Superior temporal gyrus (tissue), 1 donor: ENCODE data around the gene HCRTR1.

ENCODE experiments used
- DNase-seq: peaks from one replicate; pipeline ENCODE4 v3.0.0-alpha.2; 2016; ENCODE audit errors: extremely low spot score

Gene HCRTR1

DNA sequence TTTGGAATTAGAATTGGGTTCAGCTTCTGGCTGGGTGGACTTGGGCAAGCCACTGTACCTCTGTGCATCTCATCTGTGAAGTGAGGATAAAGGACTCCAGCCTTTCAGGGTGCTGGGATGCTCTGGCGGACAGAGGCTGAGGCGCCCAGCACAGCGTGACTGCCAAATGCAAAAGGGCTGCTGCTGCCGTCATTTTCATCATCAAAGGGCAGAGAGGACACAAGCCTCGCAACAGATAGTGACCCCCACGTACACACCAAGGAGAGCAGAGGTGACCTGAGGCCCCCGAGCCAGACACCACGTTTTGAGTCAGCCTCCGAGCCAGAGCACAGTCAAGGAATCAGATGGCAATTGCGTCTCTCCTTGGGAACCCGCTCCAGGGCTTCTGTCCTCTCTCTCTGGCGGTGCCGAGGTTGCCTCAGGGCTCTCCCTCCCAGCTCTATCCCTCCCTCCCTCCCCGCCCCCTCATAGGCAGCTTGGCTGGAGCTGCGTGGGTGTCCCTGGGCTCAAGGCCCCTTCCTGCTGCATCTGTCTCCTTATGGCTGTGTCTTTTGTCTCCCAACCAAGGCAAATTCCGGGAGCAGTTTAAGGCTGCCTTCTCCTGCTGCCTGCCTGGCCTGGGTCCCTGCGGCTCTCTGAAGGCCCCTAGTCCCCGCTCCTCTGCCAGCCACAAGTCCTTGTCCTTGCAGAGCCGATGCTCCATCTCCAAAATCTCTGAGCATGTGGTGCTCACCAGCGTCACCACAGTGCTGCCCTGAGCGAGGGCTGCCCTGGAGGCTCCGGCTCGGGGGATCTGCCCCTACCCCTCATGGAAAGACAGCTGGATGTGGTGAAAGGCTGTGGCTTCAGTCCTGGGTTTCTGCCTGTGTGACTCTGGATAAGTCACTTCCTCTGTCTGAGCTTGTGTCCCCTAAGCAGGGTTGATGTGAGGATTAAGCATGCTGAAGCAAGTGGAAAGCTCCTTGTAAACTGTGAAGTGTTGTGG lies 9.0 kb downstream of the HCRTR1 start:
- DNase-seq: no peak

- DNase-seq: no peak
Measured at GRCh38 chr1:31627301-31627929, 9.9 kb downstream of the HCRTR1 start.

GRCh38 chr1:31627930-31628559 lies 10.6 kb downstream of the HCRTR1 start:
- peak; percentile 38 for DNase-seq

DNA sequence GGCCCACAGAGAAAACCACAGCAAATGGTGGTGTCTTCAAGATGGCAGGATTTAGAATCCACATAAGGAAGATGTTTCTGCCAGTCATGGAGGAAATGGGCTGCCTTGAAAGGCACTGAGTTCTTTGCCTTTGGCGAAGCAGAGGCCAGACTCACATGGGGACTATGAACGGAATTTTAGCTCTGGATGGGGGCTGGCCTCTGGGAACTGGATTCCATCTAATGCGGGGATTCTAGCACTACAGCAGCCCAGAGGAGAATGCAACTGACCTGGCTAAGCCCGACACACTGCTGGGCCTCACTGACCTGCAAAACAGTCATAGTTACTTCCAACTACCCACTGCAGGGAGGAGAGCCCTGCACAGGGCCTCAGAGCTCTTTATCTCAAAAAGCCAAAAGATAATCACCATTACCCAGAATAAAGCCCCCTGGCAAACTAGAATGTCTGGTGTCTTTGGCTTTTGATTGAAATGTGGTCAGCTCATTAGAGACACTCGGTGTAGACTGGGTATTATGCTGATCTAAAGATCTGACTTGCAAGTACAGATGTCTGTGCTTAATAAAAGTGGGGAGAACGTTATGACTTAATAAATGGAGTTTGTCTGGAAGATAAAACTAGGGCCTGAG lies 11.6 kb downstream of the HCRTR1 start:
- no peak for DNase-seq

GRCh38 chr1:31632649-31633048 lies 15.2 kb downstream of the HCRTR1 start:
- DNase-seq: no peak

- no peak for DNase-seq
Measured at GRCh38 chr1:31633117-31633516, 15.6 kb downstream of the HCRTR1 start.

DNA sequence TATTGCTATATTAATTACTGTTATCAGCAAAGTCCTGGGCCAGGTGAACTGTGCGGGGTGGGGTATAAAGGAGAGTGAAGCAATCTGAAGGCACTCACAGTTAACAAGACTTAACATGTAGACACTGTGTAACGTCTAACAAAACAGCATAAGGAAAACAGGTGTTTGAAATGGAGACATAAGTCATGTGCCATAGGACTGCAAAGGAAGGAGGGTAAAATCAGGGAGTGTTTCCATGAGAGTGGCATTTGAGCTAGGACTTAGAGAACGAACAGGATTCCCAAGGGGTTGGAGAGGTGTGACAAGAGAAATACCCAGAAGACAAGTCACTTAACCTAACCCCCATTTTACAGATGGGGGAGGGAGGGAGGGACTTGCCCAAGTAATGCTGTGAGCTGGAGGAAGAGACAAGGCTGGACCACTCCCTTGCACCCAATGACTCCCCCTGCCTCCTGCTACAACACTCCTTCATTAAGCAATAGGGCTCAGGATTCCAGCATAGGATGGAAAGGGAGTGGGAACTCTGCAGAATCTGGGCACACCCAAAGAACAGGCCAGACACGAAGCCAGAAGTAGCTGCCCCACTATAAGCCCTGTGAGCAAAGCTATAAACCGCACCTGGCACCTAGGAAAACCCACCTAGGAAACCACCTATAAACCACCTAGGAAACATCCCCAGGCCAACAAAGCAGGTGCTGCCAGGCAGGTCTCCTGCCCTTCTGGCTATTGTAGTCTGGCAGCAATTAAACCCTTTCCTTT lies 20.6 kb downstream of the HCRTR1 start:
- no peak for DNase-seq

GRCh38 chr1:31639543-31639942 lies 22.1 kb downstream of the HCRTR1 start:
- DNase-seq: no peak

DNA sequence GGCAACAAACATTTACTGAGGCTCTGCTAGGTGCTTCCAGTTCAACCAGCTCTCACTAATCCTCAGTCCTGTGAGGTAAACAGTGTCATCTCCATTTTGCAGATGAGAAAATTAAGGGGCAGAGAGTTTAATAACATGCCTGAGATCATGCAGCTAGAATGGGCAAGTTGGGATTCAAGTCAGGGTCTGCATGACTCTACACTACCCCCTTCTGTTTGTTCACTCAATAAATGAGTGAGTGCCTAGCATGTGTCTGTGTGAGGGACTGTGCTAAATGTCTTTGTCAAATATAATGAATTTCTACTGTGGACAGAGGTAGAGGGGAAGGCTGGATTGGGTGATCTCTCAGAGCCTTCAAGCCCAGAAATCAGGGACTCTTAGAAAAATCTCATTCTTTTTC lies 22.7 kb downstream of the HCRTR1 start:
- no peak for DNase-seq

DNA sequence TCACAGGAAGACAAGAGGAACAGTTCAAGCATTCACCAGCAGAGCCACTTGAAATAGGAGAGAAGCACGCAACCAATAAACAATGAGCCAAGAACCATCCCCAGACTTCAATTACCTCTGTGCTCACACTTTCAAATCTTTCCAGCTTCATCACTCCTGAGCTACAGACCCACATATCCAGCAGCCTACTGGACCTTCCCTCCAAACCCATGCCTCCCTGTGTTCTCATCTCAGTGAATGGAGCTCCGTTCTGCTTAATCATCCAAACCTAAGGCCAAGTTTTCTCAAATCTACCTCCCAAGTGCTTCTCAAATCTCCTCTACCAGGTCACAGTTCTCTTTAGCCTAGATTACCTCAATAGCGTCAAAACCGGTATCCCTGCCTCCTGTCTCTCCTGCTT lies 23.5 kb downstream of the HCRTR1 start:
- no peak for DNase-seq

DNA sequence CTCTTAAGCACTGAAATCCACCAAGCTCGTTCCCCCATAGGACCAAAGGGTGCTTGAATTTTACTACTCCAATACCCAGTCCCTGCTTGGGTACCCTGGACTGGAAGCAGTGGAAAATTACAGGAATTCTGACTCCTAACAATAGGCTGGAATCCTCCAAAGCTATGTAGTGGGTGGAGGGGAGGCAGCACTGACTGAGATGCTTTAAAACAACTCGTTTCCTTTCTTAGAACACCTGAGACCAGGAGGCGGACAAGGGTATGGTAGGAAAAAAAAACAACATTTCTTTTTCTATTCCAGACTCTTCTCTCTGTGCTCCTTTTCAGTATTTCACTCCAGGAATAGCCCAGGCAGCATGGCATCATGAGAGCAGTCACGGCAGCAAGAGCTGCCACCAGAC lies 24.9 kb downstream of the HCRTR1 start:
- DNase-seq: no peak

GRCh38 chr1:31642897-31643296 lies 25.4 kb downstream of the HCRTR1 start:
- no peak for DNase-seq

DNA sequence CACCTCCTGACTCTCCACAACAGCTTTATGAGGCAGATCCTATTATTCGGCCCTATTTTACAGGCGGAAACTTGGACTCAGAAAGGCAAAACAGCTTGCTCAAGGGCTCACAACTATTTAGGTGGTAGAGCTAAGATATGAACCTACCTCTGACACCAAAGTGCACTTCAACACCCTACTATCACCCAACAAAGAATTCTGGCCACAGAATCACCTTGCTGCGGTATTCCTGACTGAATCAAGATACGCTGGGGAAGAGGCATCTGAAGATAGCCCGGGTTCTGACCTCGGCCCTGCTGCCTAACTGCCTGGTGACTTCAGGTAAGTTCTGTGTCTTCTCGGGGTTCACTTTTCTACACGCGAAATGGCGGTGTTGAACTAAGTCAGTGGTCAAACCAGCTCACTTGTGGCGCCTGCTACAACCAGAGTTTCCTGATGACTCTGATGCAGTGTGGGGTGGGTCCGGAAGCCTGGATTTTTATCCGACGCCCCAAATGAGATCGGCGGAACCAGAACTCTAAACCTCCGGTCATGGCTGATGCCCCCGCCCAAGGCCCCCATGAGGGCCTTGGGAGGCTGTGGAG lies 26.6 kb downstream of the HCRTR1 start:
- no peak for DNase-seq

DNA sequence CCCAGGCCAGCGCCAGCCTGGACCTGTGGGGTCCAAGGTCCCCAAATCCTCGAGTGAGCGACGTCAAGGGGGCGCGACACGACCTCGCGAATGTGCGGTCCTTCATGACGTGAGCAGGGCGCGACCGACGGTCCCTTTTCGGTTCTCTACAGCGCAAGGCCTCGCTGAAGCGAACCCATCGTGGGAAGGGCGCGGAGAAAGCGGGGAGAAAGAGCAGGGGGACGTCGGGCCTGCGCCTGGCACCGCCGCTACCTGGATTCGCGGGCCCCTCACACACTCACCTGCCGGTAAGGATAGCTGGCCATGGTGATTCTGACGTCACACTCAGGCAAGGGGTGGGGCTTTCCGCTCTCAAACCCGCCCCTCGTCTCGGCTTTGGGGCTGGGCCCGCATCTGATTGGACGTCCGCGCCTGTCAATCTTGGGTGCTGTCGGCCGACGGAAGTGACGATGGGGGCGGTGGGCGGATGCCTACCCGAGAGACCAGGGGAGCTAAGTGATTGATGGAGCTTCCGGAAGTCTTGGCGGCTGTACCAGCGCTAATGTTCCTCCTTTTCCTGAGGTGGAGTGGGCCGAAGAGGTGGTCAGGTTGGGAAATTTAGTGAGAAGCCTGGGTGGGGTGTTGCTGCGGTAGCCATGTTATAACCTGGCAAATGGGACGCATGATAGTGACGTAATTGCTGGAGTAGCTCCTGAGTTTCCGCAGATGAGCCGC lies 27.2 kb downstream of the HCRTR1 start, which contains the start of gene PEF1:
TSS of gene PEF1 (minus strand) at position 317 of the 714 bp plus-strand sequence. CDS start at position 305, 12 bp downstream.
- peak; percentile 99 for DNase-seq

- DNase-seq: no peak
Measured at GRCh38 chr1:31645274-31645568, 27.7 kb downstream of the HCRTR1 start.

DNA sequence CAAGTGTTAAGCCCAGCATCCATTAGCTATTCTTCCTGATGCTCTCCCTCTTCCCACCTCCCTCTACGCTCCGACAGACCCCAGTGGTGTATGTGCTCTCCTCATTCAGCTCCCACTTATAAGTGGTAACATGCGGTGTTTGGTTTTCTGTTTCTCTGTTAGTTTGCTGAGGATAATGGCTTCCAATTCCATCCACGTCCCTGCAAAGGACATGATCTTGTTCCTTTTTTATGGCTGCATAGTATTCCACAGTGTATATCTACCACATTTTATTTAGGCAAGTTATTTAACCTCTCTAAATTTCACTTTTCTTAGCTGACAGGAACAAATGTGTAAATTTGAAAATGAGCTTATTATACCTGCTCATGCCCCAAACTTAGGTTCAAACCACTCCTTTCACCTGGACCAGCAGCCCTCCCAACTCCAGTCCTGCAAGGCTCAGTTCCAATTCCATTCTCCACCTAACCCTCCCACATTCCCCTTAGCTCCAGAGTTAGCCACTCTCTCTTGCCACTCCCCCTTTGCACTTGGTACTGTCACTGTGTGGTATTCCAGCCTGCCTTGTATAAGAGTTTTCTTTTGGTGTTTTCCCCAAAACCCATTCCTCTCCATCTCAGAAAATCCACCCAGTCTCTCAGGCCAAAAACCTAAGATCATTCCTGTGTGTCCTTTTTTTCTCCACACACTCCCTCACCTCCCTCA lies 28.9 kb downstream of the HCRTR1 start:
- no peak for DNase-seq

- no peak for DNase-seq
Measured at GRCh38 chr1:31647106-31647505, 29.6 kb downstream of the HCRTR1 start.

DNA sequence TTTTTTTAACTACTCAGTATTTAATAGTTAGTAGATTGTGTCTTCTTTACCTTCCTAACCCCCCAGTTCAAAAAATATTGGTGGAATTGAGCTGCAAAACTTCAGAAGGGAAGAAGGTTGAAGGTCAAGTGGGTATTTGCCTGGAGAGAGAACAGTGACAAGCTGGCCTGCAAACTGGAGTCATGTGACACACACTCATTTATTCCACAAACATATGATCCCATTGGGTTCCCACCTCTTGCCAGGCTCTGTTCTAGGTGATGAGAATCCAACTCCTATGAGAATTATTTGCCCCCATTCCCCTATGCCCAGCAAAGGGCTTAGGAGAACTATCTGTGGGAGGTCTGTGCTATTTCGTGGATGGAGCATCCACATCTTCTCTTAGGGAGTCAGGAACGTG lies 30.7 kb downstream of the HCRTR1 start:
- no peak for DNase-seq

GRCh38 chr1:31648641-31649357 lies 31.3 kb downstream of the HCRTR1 start:
- no peak for DNase-seq
